ENCODE measurements around the gene HNRNPU. TPM values are rescaled to one million over a fixed set of nuclear protein-coding genes. Genes with fewer than 3 reads are reported as not detected.

HNRNPU gene
- total RNA-seq, 2 experiments from 2014 or later, result 521 to 532 TPM

DNA sequence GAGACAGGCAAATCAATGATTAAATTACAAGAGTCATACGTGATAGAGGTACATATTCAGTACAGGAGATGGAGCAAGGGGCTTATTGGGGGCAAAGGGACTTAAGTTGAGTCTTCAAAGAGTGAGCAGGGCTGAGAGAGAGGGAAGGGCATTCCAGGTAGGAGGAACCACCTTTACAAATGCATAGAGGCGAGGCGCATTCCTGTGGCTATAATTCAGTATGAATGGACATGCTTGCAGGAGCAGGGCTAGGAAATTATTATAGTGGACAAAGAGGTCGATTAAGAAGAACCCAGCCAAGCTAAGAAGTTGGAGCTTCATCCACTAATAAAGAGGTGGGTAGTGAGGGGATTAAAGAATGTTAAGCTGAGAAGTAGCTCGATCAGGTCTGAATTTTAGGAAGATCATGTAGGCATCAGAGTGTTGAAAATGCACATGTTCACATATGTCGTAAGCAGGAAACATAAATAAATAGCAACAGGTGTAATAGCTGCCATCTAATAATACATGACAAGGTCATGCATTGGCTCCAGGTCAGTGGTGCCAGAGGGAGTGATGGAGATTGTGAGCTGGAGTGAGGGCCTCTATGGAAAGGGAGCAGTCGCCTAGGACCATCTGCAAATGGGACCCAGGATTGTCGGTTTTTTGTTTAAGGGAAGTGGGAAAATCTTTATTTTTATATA lies 12.0 kb upstream of the HNRNPU start:
- DNase-seq (no peak), ATAC-seq (no peak)
- no peaks in the 10 kb centered on the region for H3K9me3 Mint-ChIP-seq (ENCODE audit: low read depth)
- no peak overlapping the region for H3K27ac Mint-ChIP-seq
- no peaks in the 10 kb centered on the region for H3K27me3 Mint-ChIP-seq
- no peaks in the 10 kb centered on the region for H3K36me3 Mint-ChIP-seq (ENCODE audit: low read depth)
- CTCF ChIA-PET, result interaction anchor here (0.6 to 2.0 kb wide), 3 partner anchors 14 to 271 kb away, joined by 3 to 5 read pairs (median 4); no protein-coding TSS in a partner anchor
- H3K4me3 Mint-ChIP-seq, result no peak overlapping the region
- intact Hi-C loops (cut with DNase I, micrococcal nuclease), result no loop called here
- H3K4me1 Mint-ChIP-seq, result no peaks in the 10 kb centered on the region
- POLR2A ChIA-PET, result interaction anchor here (0.6 kb wide), 1 partner anchor 21 kb away, joined by 3 read pairs; no protein-coding TSS in a partner anchor

DNA sequence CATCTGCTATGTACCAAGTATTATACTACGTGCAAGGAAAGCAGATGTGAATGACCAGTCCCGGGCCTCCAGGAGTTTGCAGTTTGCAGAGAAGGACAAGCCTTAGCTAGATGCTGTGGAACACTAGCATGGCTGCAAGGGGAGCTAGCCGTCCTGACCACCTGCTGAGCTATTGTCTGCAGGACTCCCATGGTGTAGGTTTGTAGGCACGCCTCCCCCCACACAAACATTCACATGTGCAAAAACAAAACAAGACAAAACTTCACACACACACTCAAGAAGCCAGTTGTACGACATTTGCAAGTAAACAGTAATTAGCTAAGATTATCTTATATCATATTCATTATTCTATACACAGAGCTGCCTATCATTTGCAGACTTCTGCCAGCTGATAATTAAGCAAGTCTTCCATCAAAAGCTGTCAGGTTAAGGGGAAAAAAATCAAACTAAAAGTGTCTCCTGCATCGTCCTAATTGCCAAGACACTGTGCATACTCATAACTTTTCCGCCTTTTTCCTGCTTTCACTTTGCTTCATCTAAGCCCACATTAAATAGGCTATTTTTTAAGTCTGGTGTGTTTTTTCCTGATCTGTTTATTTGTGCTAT lies 10.7 kb upstream of the HNRNPU start:
- H3K27me3 Mint-ChIP-seq, result no peaks in the 10 kb centered on the region
- CTCF ChIA-PET, result interaction anchor here (0.6 to 2.0 kb wide), 3 partner anchors 117 to 1234 kb away, joined by 3 to 5 read pairs (median 3); no protein-coding TSS in a partner anchor

DNA sequence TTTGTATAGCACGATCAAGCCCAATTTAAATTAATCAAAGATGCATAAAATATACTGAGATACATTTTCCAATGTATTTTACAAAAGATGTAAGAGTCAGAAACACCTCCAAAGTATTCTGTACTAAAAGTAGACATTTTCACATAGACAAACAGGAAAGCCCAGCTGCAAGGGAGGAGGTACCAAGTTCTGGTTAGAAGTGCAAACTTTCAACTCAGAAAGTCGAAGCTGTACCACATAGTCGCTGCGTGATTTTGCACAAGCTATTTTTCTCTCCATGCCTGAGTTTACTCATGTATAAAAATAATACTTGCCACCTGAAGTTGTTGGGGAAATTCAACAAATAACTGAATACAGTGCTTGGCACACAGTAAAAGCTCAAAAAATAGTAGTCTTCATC lies 5.6 kb upstream of the HNRNPU start:
- Mint-ChIP-seq H3K4me1 (peaks cover 15% of the 10 kb centered on the region), H3K4me3 (no peak overlapping the region), H3K27ac (no peak overlapping the region), H3K27me3 (no peaks in the 10 kb centered on the region), H3K36me3 (ENCODE audit: low read depth) (no peaks in the 10 kb centered on the region), H3K9me3 (ENCODE audit: low read depth) (no peaks in the 10 kb centered on the region)
- intact Hi-C loops (cut with DNase I, micrococcal nuclease), result loop anchor here in 1 of 2 experiments (10.0 kb wide), 1 partner anchor 1615 kb away; the partner anchor contains the start of genes CEP170 and SDCCAG8
- no peak for ATAC-seq
- CTCF ChIA-PET, result interaction anchor here (0.5 kb wide), 1 partner anchor 12 kb away, joined by 3 read pairs; no protein-coding TSS in a partner anchor
- DNase-seq, result no peak
- POLR2A ChIA-PET, result interaction anchor here (0.6 kb wide), 1 partner anchor 32 kb away, joined by 4 read pairs; no protein-coding TSS in a partner anchor

More for the DNA sequence above, 10.7 kb upstream of the HNRNPU start:
- intact Hi-C loops (cut with DNase I, micrococcal nuclease), result no loop called here
- Mint-ChIP-seq H3K27ac (no peak overlapping the region), H3K4me3 (no peak overlapping the region), H3K9me3 (ENCODE audit: low read depth) (no peaks in the 10 kb centered on the region), H3K36me3 (ENCODE audit: low read depth) (no peaks in the 10 kb centered on the region), H3K4me1 (no peaks in the 10 kb centered on the region)
- POLR2A ChIA-PET, result no interaction called here
- ATAC-seq (no peak), DNase-seq (no peak)

DNA sequence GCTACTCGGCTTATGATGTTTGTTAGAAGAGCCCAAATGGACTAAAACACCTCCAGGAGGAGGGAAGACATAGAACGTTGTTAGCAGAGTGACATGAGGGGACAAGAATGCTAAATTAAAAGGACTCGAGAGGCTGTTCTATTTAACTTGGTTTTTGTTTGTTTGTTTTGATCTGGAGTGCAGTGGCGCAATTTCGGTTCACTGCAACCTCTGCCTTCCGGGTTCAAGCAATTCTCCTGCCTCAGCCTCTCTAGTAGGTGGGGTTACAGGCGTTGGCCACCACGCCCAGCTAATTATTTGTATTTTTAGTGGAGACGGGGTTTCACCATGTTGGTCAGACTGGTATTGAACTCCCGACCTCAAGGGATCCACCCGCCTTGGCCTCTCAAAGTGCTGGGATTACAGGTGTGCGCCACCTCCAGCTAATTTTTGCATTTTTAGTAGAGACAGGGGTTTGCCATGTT lies 5.1 kb upstream of the HNRNPU start:
- Mint-ChIP-seq H3K4me3 (no peak overlapping the region), H3K4me1 (peaks cover 17% of the 10 kb centered on the region), H3K27ac (no peak overlapping the region), H3K27me3 (no peaks in the 10 kb centered on the region), H3K36me3 (ENCODE audit: low read depth) (no peaks in the 10 kb centered on the region), H3K9me3 (ENCODE audit: low read depth) (no peaks in the 10 kb centered on the region)
- no peak for DNase-seq
- ATAC-seq, result no peak
- ChIA-PET CTCF (interaction anchor here (0.5 to 1.0 kb wide), 5 partner anchors 12 to 199 kb away, joined by 3 to 5 read pairs (median 3); no protein-coding TSS in a partner anchor), POLR2A (interaction anchor here (0.6 kb wide), 1 partner anchor 32 kb away, joined by 4 read pairs; no protein-coding TSS in a partner anchor)
- intact Hi-C loops (cut with DNase I, micrococcal nuclease), result loop anchor here in 1 of 2 experiments (10.0 kb wide), 1 partner anchor 1615 kb away; the partner anchor contains the start of genes CEP170 and SDCCAG8

DNA sequence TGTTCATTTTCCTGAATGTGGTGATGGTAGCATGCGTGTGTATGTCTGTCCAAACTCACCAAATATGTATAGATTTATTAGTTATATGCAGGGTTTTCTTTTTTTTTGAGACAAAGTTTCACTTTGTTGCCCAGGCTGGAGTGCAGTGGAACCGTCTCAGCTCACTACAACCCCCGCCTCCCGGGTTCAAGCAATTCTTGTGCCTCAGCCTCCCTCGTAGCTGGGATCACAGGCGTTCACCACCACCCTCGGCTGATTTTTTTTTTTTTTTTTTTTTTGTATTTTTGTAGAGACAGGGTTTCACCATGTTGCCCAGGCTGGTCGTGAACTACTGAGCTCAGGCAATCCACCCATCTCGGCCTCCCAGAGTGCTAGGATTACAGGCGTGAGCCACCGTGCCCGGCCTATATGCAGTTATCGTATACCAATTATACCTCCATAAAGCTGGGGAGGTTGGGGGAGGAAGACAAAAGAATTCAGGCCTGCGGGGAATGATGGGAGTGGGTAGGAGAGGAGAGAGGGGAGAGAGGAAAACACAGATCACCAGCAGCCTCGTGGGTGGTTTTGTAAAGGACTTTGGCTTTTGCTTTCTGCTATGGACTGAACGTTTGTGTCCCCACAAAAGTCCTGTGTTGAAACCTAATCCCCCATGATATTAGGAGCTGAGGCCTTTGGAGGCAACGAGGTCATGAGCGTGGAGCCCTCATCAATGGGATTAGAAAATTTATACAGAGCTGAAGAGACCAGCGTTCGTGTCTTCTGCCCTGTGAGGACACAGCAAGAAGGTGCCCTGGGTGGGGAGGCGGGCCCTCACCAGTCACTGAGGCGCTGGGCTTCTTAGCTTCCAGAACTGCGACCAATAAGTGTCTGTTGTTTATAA lies 4.4 kb upstream of the HNRNPU start:
- intact Hi-C loops (cut with DNase I, micrococcal nuclease), result loop anchor here in 1 of 2 experiments (10.0 kb wide), 1 partner anchor 1614 kb away; the partner anchor contains the start of genes CEP170 and SDCCAG8
- ATAC-seq, result no peak
- POLR2A ChIA-PET, result no interaction called here
- Mint-ChIP-seq H3K4me1 (peaks cover 17% of the 10 kb centered on the region), H3K4me3 (no peak overlapping the region), H3K27me3 (no peaks in the 10 kb centered on the region), H3K27ac (no peak overlapping the region), H3K9me3 (ENCODE audit: low read depth) (no peaks in the 10 kb centered on the region), H3K36me3 (ENCODE audit: low read depth) (peaks cover 6% of the 10 kb centered on the region)
- CTCF ChIA-PET, result interaction anchor here (0.6 to 1.0 kb wide), 4 partner anchors 67 to 200 kb away, joined by 3 to 5 read pairs (median 3); no protein-coding TSS in a partner anchor
- no peak for DNase-seq

DNA sequence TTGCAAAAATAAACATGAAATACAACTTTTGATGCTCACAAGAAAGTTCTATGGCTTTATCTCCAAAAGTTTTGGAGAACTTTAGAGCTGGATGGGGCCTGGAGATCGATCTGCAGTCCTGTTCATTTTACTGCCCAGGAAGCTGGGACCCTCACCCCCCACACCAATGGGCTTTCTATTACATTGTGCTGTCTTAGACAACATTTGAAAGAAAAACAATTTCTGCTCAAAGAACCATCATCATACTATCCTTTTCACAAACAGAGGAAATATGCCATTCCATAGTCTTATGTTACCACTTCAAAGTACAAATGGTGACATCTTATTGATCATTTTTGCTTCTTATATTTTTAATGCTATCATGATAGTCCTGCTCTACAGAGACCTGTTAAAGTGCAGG lies 2.0 kb upstream of the HNRNPU start:
- ATAC-seq, result no peak
- DNase-seq, result no peak
- intact Hi-C loops (cut with DNase I, micrococcal nuclease), result loop anchor here in 1 of 2 experiments (10.0 kb wide), 1 partner anchor 1612 kb away; the partner anchor contains the start of genes CEP170 and SDCCAG8
- peaks cover 18% of the 10 kb centered on the region for H3K4me1 Mint-ChIP-seq
- peaks cover 23% of the 10 kb centered on the region for H3K36me3 Mint-ChIP-seq (ENCODE audit: low read depth)
- POLR2A ChIA-PET, result interaction anchor here (6.5 kb wide), 1 partner anchor 30 kb away, joined by 74 read pairs; the partner anchor contains the start of gene COX20
- H3K4me3 Mint-ChIP-seq, result no peak overlapping the region
- H3K27ac Mint-ChIP-seq, result peak overlapping the region; percentile 4
- CTCF ChIA-PET, result interaction anchor here (0.7 to 5.5 kb wide), 3 partner anchors 32 to 176 kb away, joined by 3 to 29 read pairs (median 4); partner anchors contain the start of gene COX20
- H3K27me3 Mint-ChIP-seq, result no peaks in the 10 kb centered on the region
- H3K9me3 Mint-ChIP-seq (ENCODE audit: low read depth), result no peaks in the 10 kb centered on the region

DNA sequence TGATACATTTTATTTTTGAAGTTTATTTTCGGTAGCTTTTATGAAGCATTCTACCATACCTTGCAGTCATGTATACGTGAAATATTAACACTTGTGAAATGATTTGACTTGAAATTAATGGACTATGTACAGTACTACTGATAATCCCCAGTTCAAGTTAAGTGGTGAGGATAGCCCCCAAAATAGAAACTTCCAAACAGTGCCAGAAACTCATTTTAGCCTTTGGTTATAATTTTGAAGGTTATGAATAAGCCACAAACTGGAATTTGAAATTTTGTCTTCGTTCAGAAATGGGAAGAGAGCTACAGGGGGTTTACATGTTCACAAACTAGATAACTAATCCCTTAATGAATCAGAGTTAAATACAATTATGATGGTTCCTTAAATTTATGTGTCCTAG lies 1.5 kb upstream of the HNRNPU start:
- Mint-ChIP-seq H3K27me3 (no peaks in the 10 kb centered on the region), H3K36me3 (ENCODE audit: low read depth) (peaks cover 28% of the 10 kb centered on the region), H3K9me3 (ENCODE audit: low read depth) (no peaks in the 10 kb centered on the region), H3K27ac (peak overlapping the region; percentile 99), H3K4me1 (peaks cover 22% of the 10 kb centered on the region), H3K4me3 (no peak overlapping the region)
- DNase-seq (no peak), ATAC-seq (no peak)
- ChIA-PET POLR2A (interaction anchor here (6.5 kb wide), 1 partner anchor 30 kb away, joined by 74 read pairs; the partner anchor contains the start of gene COX20), CTCF (interaction anchor here (0.5 to 5.5 kb wide), 5 partner anchors 31 to 177 kb away, joined by 3 to 29 read pairs (median 5); partner anchors contain the start of gene COX20)
- intact Hi-C loops (cut with DNase I, micrococcal nuclease), result loop anchor here (2.0 to 10.0 kb wide), 4 partner anchors 53 to 1611 kb away; partner anchors contain the start of genes CEP170 (in 1 of the 2) and SDCCAG8 (in 1 of the 2)

DNA sequence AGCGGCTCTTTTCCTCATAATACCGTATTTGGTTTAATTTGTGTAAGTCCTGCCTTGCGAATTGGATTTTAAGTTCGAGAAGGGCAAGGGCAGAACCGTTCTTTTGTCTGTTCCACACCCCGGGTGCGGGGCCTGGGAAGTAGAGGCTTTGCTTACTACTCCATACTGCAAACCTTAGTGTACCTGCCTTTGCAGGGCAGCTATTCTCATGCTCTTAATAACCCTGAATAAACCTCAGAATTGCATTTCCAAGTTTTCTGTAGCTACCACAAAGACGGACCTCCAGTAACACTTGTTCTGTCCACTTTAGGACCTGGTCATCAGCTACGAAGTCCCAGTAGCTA lies 657 bp upstream of the HNRNPU start:
- H3K4me1 Mint-ChIP-seq, result peaks cover 28% of the 10 kb centered on the region
- ATAC-seq (no peak), DNase-seq (peak; percentile 57)
- intact Hi-C loops (cut with DNase I, micrococcal nuclease), result loop anchor here (2.0 to 10.0 kb wide), 4 partner anchors 54 to 1610 kb away; partner anchors contain the start of genes CEP170 (in 1 of the 2) and SDCCAG8 (in 1 of the 2)
- H3K4me3 Mint-ChIP-seq, result peak overlapping the region; percentile 100
- peaks cover 37% of the 10 kb centered on the region for H3K36me3 Mint-ChIP-seq (ENCODE audit: low read depth)
- ChIA-PET POLR2A (interaction anchor here (0.6 to 6.5 kb wide), 3 partner anchors 29 to 107 kb away, joined by 3 to 74 read pairs (median 5); partner anchors contain the start of gene COX20), CTCF (interaction anchor here (0.5 to 5.5 kb wide), 8 partner anchors 30 to 178 kb away, joined by 3 to 29 read pairs (median 3); partner anchors contain the start of gene COX20)
- H3K27ac Mint-ChIP-seq, result peak overlapping the region; percentile 99
- no peaks in the 10 kb centered on the region for H3K27me3 Mint-ChIP-seq
- no peaks in the 10 kb centered on the region for H3K9me3 Mint-ChIP-seq (ENCODE audit: low read depth)

DNA sequence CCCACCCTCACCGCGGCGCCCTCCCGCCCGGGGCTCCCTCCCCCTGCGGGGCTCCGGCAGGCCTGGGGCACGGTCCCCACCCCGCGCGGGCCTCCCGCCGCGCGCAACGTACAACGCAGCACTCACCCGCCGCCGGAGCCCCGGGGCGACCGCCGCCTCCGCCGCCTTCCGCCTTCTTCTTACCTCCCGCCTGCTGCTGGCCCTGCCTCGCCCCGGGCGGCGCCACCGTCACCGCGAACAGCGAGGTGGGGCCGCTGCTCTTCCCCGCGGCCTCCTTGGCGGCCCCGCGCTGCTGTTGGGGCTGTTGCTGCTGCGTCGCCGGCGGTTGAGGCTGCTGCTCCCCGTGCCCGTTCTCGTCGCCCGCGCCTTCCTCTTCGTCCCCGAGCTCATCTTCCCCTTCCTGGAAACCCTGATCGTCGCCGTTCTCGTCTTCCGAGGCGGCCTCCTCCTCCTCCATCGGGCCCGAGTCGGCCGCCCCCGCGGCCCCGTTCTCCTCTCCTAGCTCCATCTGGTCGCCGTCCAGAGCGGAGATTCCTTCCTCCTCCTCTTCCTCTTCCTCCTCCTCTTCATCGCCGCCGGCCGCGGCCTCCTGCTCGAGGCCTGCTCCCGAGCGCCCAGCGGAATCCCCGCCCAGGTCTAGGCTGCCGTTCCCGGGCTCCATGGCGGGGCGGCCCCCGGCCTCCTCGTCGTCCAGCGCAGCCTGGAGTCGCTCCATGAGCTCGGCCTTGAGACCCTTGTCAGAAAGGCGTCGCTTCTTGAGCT lies 671 bp downstream of the HNRNPU start:
- ChIA-PET POLR2A (interaction anchor here (0.6 to 6.5 kb wide), 6 partner anchors 9 to 108 kb away, joined by 3 to 74 read pairs (median 5); partner anchors contain the start of gene COX20), CTCF (interaction anchor here (0.8 to 5.5 kb wide), 6 partner anchors 24 to 183 kb away, joined by 3 to 29 read pairs (median 5); partner anchors contain the start of gene COX20)
- H3K27ac Mint-ChIP-seq, result peak overlapping the region; percentile 99
- H3K27me3 Mint-ChIP-seq, result no peaks in the 10 kb centered on the region
- H3K9me3 Mint-ChIP-seq (ENCODE audit: low read depth), result no peaks in the 10 kb centered on the region
- peak overlapping the region; percentile 100 for H3K4me3 Mint-ChIP-seq
- ATAC-seq, result peak; percentile 0
- DNase-seq, result no peak
- H3K4me1 Mint-ChIP-seq, result peaks cover 39% of the 10 kb centered on the region
- intact Hi-C loops (cut with DNase I, micrococcal nuclease), result loop anchor here (1.0 to 10.0 kb wide), 14 partner anchors 28 to 1703 kb away; partner anchors contain the start of genes CEP170 (in 2 of the 2), COX20 (in 2 of the 2), CNST (in 1 of the 2) and SDCCAG8 (in 1 of the 2)
- peaks cover 48% of the 10 kb centered on the region for H3K36me3 Mint-ChIP-seq (ENCODE audit: low read depth)

All from activated CD4-positive, alpha-beta T cell treated with anti-CD3 and anti-CD28 coated beads for 36 hours (primary cell).